HG03095 (cell line): Measurements from ENCODE around the gene PLEKHJ1.
A peak's percentile ranks its signal among the peaks of the same experiment; 100 is the strongest.
"Not testable (repeated sequence)": the region's sequence is repeated elsewhere in the genome, so short reads cannot be mapped to it uniquely, and the experiment has no call there.

Experiments
- ATAC-seq: cut with Tn5 transposase; IDR thresholded peaks from one replicate; pipeline ENCODE4 v1.9.1; 2021; ENCODE audit warnings: moderate library complexity; ENCODE audit not compliant: unreplicated experiment

Gene PLEKHJ1, protein sequence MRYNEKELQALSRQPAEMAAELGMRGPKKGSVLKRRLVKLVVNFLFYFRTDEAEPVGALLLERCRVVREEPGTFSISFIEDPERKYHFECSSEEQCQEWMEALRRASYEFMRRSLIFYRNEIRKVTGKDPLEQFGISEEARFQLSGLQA

DNA sequence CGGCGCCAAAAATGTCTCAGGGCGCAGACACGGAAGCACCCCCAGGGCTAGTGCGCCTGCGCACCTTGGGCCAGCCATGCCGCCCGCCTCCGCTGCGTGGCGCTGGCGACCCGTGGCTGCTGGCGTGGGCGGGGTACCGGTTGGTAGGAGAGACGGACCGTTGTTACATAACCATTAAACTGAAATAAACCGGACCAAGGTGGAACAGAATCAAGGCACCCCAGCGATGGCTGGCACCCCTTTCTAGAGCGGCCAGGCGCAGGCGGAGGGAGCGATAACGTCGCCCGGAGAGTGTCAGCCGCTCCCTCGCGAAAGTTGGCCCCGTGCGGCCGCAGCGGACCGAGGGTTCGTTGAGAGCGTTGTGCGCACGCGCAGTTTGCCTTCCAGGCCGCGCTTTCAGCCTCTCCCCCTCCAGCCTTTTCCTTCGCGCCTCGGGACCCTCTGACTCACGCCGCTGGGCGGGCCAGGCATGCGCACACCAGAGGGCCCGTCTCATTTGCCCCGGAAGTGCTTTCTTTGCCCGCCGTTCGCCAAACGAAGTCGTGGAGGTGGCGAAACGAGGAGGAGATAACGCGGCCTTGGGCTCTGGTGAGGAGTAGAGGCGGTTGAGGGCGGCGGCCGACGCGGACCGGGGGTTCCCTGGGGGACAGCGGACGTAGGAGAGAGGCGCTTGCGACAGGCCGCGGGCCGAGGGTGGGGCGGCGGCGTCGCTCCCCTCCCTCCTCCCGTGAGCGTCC lies at the start of gene PLEKHJ1, which contains the start of gene SF3A2:
PLEKHJ1 (minus strand) TSS at position 16 of the 737 bp plus-strand sequence. CDS start 81 bp downstream, outside the sequence.
SF3A2 (plus strand) TSS at position 511 of the 737 bp plus-strand sequence. CDS start 6,595 bp downstream, outside the sequence.
- ATAC-seq: peak; percentile 51

DNA sequence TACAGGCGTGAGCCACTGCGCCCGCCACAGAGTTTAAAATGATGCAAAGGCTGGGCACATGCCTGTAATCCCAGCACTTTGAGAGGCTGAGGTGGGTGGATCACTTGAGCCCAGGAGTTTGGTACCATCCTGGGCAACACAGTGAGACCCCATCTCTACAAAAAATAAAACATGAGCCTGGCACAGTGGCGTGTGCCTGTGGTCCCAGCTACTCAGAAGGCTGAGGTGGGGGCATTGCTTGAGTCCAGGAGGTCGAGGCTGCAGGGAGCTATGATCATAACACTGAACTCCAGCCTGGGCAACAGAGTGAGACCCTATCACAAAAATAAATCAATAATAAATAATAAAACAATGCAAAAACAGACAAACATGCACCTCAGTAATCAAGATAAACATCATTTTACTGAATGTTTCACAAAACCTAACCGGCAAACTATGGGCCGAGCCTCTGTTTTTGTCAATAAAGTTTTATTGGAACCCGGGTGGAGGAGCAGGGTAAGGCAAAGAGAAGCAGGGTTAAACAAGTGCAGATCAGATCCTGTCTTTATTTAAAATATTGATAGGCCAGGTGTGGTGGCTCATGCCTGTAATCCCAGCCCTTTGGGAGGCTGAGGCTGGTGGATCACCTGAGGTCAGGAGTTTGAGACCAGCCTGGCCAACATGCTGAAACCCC lies 47.8 kb upstream of the PLEKHJ1 start:
- ATAC-seq: no peak

DNA sequence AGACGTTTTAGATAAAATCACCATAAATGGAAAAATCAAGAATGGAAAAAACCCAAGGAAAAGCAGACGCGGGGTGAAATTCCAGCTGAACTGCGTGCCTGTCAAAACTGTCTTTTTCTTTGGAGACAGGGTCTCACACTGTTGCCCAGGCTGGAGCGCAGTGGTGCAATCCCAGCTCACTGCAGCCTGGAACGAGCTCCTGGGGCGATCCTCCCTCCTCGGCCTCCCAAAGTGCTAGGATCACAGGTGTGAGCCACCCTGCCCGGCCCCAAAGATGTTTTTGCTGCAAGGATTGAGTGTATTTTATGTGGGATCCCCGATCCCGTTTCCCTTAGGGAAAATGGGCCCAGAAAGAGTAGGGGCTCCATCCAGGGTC lies 46.7 kb upstream of the PLEKHJ1 start:
- no peak for ATAC-seq

DNA sequence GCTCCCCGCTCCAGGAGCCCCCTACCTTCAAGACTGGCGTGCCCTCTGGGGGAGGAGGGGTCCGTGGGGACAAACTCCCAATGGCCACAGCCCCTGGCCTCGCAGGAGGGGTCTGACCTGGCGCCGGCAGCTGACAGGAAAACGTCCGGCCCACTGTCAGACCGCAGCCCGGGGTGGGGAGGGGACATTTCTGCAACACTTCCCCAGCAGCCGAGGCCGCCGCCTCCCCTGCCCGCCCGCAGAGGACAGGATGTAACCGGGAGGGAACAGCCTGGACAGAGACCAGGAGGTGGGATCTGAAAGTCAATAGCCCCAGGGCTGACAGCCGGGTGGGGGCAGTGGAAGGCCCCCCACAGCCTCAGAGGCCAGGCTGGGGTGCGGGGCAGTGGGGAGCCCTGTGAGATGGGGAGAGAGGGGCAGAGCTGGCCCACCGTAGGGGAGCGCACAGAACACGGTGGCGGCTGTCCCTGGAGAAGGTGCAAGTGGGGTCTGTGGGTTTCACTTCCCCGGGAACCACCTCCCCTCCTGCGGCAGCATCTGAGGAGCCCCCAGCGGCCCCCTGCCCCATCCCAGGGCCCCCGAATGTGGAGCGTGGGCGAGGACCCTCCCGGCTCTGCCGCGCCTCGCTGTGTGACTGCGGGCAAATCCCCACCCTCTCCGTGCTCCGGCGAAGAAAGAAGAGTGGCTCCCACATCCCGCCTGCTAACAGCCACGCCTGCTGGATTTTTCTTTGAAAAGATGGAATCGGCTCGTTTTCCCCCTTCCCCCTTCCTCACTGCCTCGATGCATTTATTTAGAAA lies 46.1 kb upstream of the PLEKHJ1 start, which contains the start of gene PEAK3:
PEAK3 (minus strand) TSS at position 114 of the 800 bp plus-strand sequence. CDS start 1,244 bp downstream, outside the sequence.
- no peak for ATAC-seq

DNA sequence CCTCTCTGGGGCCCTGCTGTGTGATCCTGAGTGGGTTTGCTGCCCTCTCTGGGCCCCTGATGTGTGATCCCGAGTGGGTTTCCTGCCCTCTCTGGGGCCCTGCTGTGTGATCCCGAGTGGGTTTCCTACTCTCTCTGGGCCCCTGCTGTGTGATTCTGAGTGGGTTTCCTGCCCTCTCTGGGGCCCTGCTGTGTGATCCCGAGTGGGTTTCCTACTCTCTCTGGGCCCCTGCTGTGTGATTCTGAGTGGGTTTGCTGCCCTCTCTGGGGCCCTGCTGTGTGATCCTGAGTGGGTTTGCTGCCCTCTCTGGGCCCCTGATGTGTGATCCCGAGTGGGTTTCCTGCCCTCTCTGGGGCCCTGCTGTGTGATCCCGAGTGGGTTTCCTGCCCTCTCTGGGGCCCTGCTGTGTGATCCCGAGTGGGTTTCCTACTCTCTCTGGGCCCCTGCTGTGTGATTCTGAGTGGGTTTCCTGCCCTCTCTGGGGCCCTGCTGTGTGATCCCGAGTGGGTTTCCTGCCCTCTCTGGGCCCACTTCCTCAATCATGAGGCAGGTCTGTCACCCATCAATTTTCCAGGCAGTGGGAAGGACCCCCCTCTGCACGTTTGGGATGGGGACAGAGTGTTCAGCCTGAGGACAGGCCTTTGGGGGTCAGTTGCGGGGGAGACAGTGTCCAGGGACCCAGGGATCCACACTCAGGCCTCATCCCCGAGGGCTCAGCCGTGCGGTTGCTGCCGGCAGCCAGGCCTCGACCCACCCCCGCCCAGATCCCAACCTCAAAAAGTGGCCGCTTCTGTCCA lies 45.3 kb upstream of the PLEKHJ1 start:
- ATAC-seq: not testable (repeated sequence)

DNA sequence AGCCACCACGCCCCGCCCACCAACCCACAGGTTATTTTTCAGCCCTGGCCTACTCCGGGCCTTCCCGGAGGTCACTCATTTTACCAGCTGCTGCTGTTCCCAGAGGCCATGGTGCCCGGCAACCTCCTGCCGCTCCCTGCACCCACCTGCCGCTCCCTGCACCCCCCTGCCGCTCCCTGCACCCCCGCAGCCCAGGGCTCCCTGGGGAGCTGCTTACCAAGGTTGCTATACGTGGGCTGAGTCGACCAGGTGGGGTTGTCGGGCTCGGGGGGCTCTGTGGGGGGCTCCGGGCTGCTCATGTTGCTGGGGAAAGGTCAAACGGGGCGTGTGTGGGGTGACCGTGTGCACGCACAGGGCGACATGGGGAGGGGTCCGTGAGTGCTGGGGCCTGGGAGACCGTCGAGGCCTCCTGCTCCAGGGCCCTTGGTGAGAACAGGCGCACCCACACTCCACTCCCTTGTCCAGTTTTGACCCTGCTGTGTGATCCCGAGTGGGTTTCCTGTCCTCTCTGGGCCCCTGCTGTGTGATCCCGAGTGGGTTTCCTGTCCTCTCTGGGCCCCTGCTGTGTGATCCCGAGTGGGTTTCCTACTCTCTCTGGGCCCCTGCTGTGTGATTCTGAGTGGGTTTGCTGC lies 44.6 kb upstream of the PLEKHJ1 start:
- ATAC-seq: no peak

DNA sequence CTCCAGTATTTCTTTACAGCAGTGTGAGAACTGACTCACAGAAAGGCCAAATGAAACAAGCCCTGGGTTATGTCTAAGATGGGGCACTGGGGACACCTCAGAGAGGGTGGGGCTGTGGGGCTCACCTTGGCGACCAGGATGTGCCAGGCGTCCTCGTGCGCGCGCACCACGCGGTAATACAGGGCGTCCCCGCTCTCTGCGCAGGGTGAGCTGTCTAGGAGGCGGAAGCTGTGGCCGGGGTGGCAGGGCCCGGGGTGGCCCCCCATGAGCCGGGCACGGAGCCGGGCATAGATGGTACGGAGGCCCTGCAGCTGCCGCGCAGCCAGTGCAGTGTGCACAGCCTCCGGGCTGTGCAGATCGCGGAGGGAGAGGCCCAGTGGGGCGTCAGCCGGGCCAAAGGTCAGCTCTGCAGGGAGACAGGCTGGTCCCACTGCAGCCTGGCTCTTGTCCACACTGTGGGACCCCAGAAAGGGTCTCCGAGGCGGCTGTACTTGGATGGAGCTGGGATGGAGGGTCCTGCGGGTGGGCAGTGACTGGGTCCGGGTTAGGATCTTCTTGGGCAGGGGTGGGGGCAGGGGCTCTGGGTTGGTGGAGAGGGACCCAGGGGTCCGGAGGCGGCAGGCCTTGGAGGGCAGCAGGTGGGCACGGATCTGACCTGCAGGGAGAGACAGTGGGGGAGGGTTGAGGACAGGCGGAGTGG lies 42.5 kb upstream of the PLEKHJ1 start:
- ATAC-seq: no peak

DNA sequence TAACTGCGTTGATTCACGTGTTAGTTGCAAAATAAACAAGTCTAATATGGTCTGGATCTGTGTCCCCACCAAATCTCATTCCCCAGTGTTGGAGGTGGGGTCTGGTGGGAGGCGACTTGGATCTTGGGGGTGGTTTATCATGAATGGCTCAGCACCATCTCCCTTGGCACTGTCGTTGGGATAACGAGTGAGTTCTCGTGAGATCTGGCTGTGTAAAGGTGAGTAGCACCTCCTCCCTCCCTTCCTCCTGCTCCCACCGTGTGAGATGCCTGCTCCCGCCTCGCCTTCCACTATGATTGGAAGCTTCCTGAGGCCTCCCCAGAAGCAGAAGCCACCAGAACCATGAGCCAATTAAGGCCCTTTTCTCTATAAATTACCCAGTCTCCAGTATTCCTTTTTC lies 41.0 kb upstream of the PLEKHJ1 start:
- ATAC-seq: no peak

DNA sequence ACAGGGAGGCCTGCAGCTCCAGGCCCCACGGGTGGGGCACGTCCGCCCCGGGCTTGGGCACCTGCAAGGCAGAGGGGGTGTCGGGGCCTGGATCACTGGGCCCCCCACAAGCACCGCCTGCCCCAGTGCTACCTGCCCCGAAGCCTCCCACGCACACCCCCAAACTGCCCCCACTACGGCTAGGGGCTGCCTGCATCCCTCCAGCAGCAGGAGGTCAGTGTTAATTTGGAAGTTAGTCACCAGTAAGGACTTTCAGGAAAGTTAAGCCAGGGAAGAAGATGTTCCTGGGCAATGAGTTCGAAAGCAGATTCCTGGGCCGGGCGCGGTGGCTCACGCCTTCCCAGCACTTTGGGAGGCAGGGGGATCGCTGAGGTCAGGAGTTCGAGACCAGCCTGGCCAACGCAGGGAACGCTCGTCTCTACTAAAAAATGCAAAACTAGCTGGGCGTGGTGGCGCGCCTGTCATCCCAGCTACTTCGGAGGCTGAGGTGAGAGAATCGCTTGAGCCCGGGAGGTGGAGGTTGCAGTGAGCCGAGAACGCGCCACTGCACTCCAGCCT lies 40.4 kb upstream of the PLEKHJ1 start:
- ATAC-seq: no peak

DNA sequence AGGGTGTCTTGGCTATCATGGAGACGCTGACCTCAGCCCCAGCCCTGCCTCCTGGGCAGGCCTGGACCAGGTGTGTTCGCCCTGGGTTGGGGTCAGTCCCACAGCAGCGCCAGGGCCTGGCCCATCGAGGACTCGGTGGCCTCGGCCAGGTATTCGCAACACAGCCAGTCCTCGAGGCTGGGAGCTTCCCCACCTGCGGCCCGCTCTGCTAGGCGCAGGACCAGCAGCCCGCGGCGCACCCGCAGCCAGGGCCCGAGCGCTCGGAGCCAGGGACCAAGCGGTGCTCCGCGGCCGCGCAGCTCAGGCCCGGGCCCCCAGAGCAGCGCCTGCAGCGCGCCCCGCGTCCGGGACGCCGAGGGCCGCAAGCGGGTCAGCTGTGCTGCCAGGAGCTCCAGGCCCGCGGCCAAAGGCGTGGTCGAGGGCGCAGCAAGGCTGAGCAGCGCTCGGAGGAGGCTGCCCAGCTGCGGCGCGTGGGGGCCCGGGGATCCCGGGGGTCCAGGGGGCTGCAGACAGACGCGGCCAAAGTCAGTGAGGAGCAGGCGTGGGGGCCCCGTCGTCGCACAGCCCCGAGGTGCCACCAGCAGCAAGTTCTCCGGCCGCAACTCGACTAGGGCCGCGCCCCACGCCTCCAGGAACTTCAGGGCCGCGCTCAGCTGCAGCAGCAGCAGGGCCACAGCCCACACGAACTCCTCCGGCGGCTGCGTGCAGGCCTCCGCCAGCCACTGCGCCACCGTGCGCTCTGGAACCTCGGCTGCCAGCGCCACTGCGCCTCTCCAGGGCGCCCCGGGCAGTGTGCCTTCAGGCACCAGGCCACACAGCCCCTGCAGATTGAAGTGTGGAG lies 39.7 kb upstream of the PLEKHJ1 start:
- no peak for ATAC-seq

DNA sequence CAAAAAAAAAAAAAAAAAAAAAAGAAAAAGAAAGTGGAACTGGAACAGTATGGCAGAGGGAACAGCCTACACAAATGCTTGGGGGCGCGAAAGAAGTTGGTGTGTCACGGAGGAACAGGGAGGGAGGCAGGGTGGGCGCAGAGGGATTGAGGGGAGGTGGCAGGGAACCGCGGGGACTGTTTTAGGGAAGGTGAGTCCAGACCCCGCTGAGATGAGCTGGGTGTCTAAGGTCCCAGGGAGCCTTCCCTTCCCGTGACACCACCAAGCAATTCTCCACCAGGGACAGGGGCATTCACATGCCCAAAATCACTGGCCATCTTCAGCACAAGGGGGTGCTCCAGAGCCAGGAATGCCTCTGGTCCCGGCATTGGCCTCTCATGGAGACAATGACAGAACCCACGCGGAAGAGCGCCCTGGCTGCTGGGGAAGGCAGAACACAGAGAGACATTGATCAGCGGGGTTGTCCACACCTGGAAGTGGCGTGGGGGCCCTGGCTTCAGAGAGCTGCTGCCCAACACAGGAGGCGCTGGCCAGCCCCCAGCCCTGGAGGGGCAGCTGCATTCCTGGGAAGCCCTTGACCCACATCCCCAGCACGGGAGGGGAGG lies 38.9 kb upstream of the PLEKHJ1 start:
- ATAC-seq: no peak

DNA sequence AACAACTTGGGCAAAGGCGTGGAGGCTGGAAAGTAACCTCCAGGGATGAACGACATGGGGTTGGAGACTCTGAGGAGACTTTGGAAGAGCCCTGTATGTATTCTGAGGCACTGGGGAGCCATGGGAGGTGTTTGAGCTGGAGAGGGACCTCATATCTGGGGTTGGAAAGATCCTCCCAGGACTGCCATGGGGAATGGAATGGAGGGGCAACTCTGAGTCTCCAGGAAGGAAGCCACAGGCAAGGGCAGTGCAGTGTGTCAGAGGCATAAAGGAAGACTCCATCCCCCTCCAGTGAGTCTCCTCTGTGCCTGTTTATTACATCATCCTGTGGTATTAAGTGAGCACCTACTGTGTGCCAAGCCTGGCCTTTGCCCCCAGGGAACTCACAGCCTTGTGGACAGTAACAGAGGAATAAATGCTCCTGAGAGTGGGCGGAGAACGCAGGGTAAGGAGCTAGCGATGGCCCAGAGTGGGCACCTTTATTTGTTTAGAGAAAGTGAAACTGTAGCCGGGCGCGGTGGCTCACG lies 38.1 kb upstream of the PLEKHJ1 start:
- no peak for ATAC-seq

DNA sequence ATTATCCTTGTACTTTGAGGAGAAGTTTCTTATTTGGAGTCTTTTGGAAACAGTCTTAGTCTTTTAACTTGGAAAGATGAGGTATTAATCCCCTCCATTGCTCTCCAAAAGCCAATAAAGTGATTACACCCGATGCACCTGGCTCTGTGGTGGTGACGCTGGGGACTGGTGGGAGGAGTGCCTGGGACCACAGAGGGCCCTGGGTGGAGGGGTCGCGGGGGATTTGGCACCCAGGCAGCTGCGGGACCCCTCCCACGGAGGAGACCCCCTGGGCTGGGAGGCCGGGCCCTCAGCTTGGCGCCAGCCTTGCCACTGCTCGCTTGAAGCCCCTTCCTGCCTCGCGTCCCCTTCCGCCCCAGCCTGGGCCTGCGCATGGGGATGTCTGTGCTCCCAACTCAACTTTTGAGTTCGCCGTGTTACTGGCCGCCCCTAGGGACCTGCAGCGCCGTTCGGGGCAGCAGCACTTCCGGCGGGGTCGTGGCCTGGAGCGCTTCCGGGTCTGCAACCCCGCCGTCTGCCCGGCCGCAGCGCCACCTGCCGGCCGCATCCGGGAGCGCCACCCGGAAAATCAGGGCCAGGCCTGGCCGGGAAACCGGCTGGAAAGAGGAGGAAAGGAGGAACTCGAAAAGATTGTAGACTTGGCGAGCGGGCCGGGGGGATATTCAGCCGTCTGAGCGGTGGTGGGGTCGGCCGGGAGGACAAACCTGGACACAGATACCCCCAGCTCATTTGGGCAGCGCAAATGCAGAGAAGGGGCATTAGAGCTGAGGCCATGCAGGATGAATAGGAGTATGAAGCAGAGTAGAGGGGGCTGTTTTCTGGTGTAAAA lies 37.4 kb upstream of the PLEKHJ1 start:
- ATAC-seq: peak; percentile 30

DNA sequence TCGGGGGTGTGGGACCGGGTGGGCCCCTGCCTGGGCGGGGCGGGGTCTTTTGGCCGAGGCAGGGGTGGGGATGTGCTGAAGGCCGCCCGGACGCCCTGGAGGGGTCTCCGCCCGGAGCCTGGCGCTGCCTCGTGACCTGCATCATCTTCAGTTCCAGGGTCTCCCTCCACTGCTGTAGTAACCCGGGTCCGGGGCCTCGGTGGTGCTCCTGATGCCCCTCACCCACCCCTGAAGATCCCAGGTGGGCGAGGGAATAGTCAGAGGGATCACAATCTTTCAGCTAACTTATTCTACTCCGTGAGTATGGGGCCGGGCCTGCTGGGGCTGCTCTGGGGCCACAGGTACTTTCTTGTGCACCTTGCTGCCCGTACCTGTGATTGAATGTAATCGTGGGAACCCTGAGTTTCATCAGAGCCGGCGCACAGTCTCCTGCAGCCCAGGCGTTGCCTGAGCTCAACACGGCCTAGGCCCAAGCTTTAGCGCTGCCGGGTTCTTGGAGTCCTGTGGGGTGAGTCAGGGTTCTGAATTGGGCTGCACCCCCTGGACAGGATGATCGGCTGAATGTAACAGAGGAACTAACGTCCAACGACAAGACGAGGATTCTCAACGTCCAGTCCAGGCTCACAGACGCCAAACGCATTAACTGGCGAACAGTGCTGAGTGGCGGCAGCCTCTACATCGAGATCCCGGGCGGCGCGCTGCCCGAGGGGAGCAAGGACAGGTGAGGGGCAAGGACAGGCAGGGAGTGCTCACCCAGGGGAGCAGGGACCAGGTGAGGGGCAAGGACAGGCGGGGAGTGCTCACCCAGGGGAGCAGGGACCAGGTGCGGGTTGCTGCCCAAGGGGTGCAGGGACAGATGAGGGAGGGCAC lies 35.3 kb upstream of the PLEKHJ1 start:
- no peak for ATAC-seq

DNA sequence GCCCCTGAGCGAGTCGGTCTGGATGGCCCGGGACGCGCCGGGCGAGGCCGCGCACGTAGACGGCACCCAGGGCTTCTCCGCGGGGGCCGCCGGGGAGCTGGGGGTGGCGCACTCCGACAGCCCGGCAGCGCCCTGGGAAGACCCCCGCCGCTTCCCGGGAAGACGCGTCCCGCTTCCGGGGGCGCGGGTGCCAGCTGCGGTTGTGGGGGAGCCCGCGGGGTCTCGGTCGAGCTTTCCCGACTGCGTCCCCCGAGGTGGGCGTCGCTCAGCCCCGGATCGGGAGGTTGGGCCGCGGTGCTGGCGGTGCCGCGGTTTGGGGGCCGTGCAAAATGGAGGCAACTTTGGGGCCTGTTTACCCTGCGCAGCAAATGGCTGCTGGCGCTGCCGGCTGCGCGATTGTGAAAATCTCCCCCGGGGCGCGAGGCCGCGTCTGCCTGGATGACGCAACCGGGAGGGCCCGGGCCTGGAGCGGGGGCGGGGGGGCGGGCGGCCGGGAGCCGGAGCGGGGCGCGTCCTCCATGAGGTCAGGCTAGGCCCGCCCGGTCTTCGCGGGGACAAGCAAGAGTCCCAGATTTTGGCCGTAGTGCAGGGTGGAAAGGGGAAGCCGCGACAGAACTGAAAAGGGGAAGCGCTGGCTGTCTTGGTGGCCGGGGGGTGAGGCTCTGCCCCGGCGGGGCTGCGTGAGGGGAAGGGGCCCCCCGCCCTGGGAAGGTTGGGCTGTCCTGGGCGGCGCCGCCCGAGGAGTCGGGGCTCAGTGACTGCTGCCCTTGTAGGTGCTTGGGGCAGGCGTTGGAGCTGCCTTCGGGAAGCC lies 34.5 kb upstream of the PLEKHJ1 start:
- ATAC-seq: no peak
